ENCODE results near the gene AIMP1. TPM values are rescaled to one million over a fixed set of nuclear protein-coding genes. Genes with fewer than 3 reads are reported as not detected.
"Not testable (repeated sequence)": the region's sequence is repeated elsewhere in the genome, so short reads cannot be mapped to it uniquely, and the experiment has no call there.

Gene AIMP1
- total RNA-seq, 5 donors from 2014 or later (not counting 1 experiment from before 2014, with no cell fraction given), result 40.9 to 62.1 (median 45.5) TPM

DNA sequence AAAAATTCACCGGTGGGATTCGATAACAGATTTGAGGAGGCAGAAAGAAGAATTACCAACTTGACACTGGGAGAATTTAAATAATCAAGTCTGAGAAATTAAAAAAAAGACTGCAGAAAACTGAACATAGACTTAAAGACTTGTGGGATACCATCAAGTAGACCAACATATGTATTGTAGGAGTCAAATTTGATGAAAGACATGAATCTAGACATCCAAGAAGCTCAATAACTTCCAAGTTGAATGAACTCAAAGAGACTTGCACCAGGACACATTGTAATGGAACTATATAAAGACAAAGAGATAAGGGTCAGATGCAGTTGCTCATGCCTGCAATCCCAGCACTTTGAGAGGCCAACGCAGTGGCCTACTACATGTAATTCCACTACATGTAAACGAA is 82.5 kb downstream of the AIMP1 start:
- not testable (repeated sequence) for H3K36me3 Mint-ChIP-seq

More for the DNA sequence above, 82.5 kb downstream of the AIMP1 start:
- H3K36me3 ChIP-seq (ENCODE audit: control insufficient read depth in 2 of 2, extremely low read depth in 1 of 2, insufficient read depth in 1 of 2, low read length in 1 of 2); POLR2A ChIA-PET; H3K4me3 Mint-ChIP-seq; DNase-seq; H3K27me3 ChIP-seq (replicated peaks in 1 of 2; ENCODE audit: control insufficient read depth in 2 of 2, extremely low read depth in 1 of 2, insufficient read depth in 2 of 2, low read length in 1 of 2); H3K27ac Mint-ChIP-seq; CTCF ChIA-PET; H3K4me3 ChIP-seq (ENCODE audit: control insufficient read depth in 1 of 2, extremely low read depth in 1 of 2, low read length in 1 of 2); H3K27me3 Mint-ChIP-seq; H3K4me1 ChIP-seq (ENCODE audit: control insufficient read depth in 1 of 2, extremely low read depth in 1 of 2, insufficient read depth in 2 of 2, low read length in 2 of 2); ATAC-seq (replicated peaks in 1 of 4); H3K9me3 ChIP-seq; H3K27ac ChIP-seq (ENCODE audit: low read length); H3K4me1 Mint-ChIP-seq: not testable (repeated sequence)
- peaks cover 22 to 37% (median 22%) of the 10 kb centered on the region in 3 donors for H3K9me3 Mint-ChIP-seq
- WGBS (ENCODE audit: insufficient coverage), result no CpG with 5 or more reads among the region's 4 CpGs

Other genes with a start within 250 kb of the AIMP1 start
- 10 to 100 TPM; 43.5 to 49.9 (median 48.1) TPM for gene TBCK, start 341 bp upstream of the AIMP1 start, total RNA-seq
- not detected for gene GIMD1, start 52.2 kb downstream of the AIMP1 start, total RNA-seq

Measured in T-cell (primary cell).